Omental fat pad (tissue), 4 donors: ENCODE data around the gene INPP4B. TPM values are rescaled to one million over a fixed set of nuclear protein-coding genes. Genes with fewer than 3 reads are reported as not detected.

Experiments used
- ATAC-seq: fragments of 150-250 bp; one replicate; pipeline ENCODE4 v1.9.1; 2016; ENCODE audit warnings: mild to moderate bottlenecking, moderate library complexity; ENCODE audit not compliant: low FRiP score
- DNase-seq: peaks from one replicate; pipeline ENCODE4 v3.0.0-alpha.2; 2019; ENCODE audit warnings: low spot score
- total RNA-seq, 4 donors: library from RNA; depleted of rRNA; stranded (reverse); fragments of >200 nt; gene quantifications; one replicate each; pipeline ENCODE4 v1.1.0, GENCODE V29; 2016
- TF ChIP-seq, protein P1 (sequence below), 3 donors: fragments of 450-650 bp; IDR thresholded peaks; one replicate each; pipeline ENCODE4 v1.5.1; 2016 to 2017; ENCODE audit warnings: antibody characterized with exemption in 3 of 3, mild to moderate bottlenecking in 3 of 3, moderate library complexity in 2 of 3

INPP4B gene
- total RNA-seq, 4 donors from 2014 or later: 6.6 to 54.2 (median 14.2) TPM

DNA sequence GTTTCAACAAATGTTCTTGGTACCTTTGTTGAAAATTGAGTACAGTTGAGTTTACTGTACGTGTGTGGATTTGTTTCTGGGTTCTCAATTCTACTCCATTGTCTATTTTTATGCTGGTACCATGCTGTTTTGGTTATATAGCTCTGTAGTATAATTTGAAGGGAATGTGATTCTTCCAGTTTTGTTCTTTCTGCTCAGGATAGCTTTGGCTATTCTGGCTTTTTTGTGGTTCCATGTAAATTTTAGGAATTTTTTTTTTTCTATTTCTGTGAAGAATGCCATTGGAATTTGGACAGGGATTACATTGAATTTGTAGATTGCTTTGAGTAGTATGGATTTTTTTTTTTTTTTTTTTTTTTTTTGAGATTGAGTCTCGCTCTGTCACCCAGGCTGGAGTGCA, 836.4 kb downstream of the INPP4B start:
- TF ChIP-seq, protein P1, sequence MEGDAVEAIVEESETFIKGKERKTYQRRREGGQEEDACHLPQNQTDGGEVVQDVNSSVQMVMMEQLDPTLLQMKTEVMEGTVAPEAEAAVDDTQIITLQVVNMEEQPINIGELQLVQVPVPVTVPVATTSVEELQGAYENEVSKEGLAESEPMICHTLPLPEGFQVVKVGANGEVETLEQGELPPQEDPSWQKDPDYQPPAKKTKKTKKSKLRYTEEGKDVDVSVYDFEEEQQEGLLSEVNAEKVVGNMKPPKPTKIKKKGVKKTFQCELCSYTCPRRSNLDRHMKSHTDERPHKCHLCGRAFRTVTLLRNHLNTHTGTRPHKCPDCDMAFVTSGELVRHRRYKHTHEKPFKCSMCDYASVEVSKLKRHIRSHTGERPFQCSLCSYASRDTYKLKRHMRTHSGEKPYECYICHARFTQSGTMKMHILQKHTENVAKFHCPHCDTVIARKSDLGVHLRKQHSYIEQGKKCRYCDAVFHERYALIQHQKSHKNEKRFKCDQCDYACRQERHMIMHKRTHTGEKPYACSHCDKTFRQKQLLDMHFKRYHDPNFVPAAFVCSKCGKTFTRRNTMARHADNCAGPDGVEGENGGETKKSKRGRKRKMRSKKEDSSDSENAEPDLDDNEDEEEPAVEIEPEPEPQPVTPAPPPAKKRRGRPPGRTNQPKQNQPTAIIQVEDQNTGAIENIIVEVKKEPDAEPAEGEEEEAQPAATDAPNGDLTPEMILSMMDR (IDR thresholded peaks at IDR 0.05): no peak
- DNase-seq: no peak
- no peak for ATAC-seq

DNA sequence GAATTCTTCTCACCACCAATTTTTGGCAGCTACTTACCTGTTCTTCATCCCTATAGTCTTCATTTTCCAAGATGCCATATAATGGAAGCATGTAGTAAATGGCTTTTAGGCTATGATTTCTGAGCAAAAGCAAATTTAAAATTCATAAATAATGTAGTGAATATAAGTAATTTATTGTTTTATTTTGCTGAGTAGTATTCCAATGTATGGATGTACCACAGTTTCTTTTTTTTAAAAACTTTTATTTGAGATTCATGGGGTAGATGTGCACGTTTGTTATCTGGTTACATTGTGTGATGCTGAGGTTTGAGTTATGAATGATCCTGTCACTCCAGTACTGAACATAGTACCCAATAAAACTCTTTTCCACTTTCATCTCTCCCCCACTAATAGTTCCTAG, 840.6 kb downstream of the INPP4B start:
- DNase-seq: no peak
- TF ChIP-seq, protein P1 (IDR thresholded peaks at IDR 0.05): no peak
- no peak for ATAC-seq

DNA sequence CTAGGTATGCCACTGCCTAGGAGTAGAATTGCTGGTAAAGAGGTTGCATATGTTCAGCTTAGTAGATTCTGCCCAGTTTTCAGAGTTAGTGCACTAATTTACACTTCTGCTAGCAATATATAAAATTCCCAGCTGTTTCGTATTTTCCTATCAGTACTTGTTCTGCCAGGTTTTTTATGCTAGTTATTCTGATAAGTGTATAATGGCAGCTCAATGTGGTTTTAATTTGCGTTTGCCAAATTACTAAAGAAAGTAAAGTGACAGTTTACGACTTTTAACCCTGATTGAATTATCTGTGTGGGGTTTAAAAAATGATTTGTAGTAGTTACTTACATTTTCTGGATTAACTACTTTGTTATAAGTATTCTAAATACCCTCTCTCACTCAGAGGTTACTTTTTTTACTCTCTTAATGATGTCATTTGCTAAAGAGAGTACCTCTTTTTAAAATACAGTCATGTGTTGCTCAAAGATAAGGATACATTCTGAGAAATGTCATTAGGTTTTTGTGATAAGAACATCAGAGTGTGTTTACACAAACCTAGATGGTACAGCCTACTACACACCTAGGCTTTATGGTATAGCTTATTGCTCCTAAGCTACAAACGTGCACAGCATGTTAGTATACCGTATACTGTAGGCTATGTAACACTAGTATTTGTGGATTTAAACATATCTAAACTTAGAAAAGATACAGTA, 846.5 kb downstream of the INPP4B start:
- no peak for ATAC-seq
- TF ChIP-seq, protein P1 (IDR thresholded peaks at IDR 0.05): no peak
- no peak for DNase-seq

DNA sequence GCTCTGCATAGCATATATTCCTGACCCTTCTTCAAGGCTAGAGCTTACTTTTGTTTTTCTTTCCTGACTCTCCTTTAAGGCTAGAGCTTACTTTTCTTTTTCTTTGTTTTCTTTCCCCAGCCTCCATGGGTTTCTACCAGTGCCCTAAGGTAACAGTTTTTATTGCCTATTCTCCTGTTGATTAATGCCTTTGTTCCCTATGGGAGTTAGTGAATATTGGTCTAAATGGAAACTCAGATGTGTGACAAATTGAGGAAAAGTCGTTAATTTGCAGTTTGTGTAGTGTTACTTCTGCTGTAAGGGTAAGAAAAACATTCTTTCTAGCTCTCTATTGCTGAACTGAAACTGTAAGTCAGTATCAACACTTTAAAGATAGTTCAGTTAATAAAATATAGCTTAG, 851.0 kb downstream of the INPP4B start:
- ATAC-seq: no peak
- TF ChIP-seq, protein P1 (IDR thresholded peaks at IDR 0.05): no peak
- DNase-seq: no peak

DNA sequence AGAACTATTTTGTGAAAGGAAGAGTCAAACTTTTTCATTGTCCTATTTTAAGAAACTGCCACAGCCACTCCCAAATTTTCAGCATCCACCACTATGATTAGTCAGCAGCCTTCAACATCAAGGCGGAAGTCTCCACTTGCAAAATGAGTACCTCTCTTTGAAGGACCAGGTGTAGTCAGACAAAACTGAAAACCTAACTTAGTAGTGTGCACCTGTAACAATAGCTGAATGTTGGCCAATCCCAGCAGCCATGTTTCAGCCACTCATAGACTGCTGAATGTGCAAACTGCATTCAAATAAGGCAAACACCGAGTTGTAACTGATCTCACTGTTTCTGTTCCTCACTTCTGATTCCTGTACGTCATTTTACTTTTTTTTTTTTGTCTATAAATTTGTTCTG, 868.7 kb downstream of the INPP4B start:
- TF ChIP-seq, protein P1 (IDR thresholded peaks at IDR 0.05): no peak
- DNase-seq (no peak), ATAC-seq (no peak)
